ENCODE results near the gene AADACL4. TPM values are rescaled to one million over a fixed set of nuclear protein-coding genes. Genes with fewer than 3 reads are reported as not detected.
"Not testable (repeated sequence)": the region's sequence is repeated elsewhere in the genome, so short reads cannot be mapped to it uniquely, and the experiment has no call there.

Gene AADACL4
- total RNA-seq, 2 experiments from 2014 or later = not detected

GRCh38 chr1:12692967-12693782, 49.3 kb downstream of the AADACL4 start:
- POLR2A ChIA-PET = no interaction called here
- no peaks in the 10 kb centered on the region for H3K36me3 Mint-ChIP-seq (ENCODE audit: low read depth)
- H3K27ac Mint-ChIP-seq = no peak overlapping the region
- H3K27me3 Mint-ChIP-seq = peaks cover 10% of the 10 kb centered on the region
- no peaks in the 10 kb centered on the region for H3K4me1 Mint-ChIP-seq
- no peak for ATAC-seq
- no peak overlapping the region for H3K4me3 Mint-ChIP-seq
- H3K9me3 Mint-ChIP-seq (ENCODE audit: low read depth) = no peaks in the 10 kb centered on the region
- DNase-seq = no peak
- CTCF ChIA-PET = no interaction called here
- intact Hi-C loops (cut with DNase I, micrococcal nuclease) = no loop called here

DNA sequence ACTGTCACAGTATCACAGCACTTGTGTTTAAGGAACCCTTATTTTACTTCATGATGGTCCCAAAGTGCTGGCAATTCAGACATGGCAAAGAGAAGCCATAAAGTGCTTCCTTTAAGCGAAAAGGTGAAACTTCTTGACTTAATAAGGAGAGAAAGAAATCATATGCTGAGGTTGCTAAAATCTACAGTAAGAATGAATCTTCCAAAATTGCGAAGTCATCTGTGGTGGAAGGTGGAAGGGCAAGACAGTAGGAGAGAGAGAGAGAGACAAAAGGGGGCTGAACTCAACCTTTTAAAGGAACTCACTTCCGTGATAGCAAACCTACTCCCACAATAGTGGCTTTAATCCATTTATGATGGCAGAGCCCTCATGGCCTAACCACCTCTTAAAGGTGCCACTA, 52.8 kb downstream of the AADACL4 start:
- intact Hi-C loops (cut with DNase I, micrococcal nuclease) = no loop called here
- DNase-seq (no peak), ATAC-seq (no peak)
- Mint-ChIP-seq H3K36me3 (ENCODE audit: low read depth) (no peaks in the 10 kb centered on the region), H3K27me3 (peaks cover 20% of the 10 kb centered on the region), H3K4me1 (no peaks in the 10 kb centered on the region), H3K9me3 (ENCODE audit: low read depth) (no peaks in the 10 kb centered on the region), H3K4me3 (no peak overlapping the region), H3K27ac (no peak overlapping the region)
- ChIA-PET POLR2A (no interaction called here), CTCF (no interaction called here)

GRCh38 chr1:12697397-12697796, 53.5 kb downstream of the AADACL4 start:
- CTCF ChIA-PET = no interaction called here

GRCh38 chr1:12703821-12704451, 60.1 kb downstream of the AADACL4 start:
- no peak for DNase-seq
- ChIA-PET CTCF (no interaction called here), POLR2A (no interaction called here)
- Mint-ChIP-seq H3K9me3 (ENCODE audit: low read depth) (peaks cover 18% of the 10 kb centered on the region), H3K36me3 (ENCODE audit: low read depth) (no peaks in the 10 kb centered on the region), H3K4me1 (no peaks in the 10 kb centered on the region), H3K4me3 (no peak overlapping the region), H3K27ac (no peak overlapping the region), H3K27me3 (peaks cover 21% of the 10 kb centered on the region)
- intact Hi-C loops (cut with DNase I, micrococcal nuclease) = no loop called here
- ATAC-seq = no peak

More at GRCh38 chr1:12697397-12697796, 53.5 kb downstream of the AADACL4 start:
- no peaks in the 10 kb centered on the region for H3K9me3 Mint-ChIP-seq (ENCODE audit: low read depth)
- ATAC-seq = no peak
- no peak for DNase-seq
- H3K4me1 Mint-ChIP-seq = no peaks in the 10 kb centered on the region
- intact Hi-C loops (cut with DNase I, micrococcal nuclease) = no loop called here
- H3K36me3 Mint-ChIP-seq (ENCODE audit: low read depth) = no peaks in the 10 kb centered on the region
- H3K27ac Mint-ChIP-seq = no peak overlapping the region
- H3K27me3 Mint-ChIP-seq = peaks cover 20% of the 10 kb centered on the region
- no peak overlapping the region for H3K4me3 Mint-ChIP-seq
- POLR2A ChIA-PET = no interaction called here

GRCh38 chr1:12706061-12706460, 62.2 kb downstream of the AADACL4 start:
- intact Hi-C loops (cut with DNase I, micrococcal nuclease) = no loop called here
- no peak for DNase-seq
- H3K27ac Mint-ChIP-seq = no peak overlapping the region
- ChIA-PET CTCF (interaction anchor here (0.6 kb wide), 2 partner anchors 434 to 908 kb away, joined by 3 read pairs; no protein-coding TSS in a partner anchor), POLR2A (no interaction called here)
- H3K27me3 Mint-ChIP-seq = peaks cover 10% of the 10 kb centered on the region
- no peaks in the 10 kb centered on the region for H3K4me1 Mint-ChIP-seq
- no peak for ATAC-seq
- H3K4me3 Mint-ChIP-seq = no peak overlapping the region
- H3K36me3 Mint-ChIP-seq (ENCODE audit: low read depth) = no peaks in the 10 kb centered on the region
- peaks cover 18% of the 10 kb centered on the region for H3K9me3 Mint-ChIP-seq (ENCODE audit: low read depth)

DNA sequence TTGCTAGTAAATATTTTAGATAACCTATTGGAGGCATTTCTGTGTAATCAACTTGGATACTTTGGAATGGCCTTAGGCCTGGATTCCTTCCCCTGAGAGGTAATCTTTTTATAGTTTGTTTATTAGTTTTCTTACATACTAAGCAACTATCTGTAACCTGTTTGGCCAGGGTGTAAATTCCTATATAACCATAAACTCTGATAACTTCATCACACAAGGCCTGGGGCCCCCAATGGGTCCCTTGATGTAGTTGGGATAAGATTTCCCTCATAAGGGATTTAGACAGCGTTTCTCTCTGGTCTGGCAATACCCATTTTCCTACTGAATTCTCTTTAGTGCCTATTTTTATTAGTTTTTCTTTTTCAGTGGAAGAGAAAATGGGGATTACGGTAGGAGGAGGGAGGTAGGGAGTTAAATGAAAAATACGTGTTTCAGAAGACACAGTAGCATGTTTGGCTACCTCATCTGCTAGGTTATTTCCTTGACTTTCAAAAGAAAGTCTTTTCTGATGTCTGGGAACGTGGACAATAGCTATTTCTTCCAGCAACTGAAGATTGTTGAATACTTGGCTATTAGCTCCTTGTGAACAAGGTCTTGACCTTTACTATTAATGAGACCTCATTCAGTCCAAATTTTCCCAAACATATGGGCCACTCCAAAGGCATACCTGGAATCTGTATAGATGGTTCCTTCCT, 64.7 kb downstream of the AADACL4 start:
- ATAC-seq = no peak
- no peaks in the 10 kb centered on the region for H3K4me1 Mint-ChIP-seq
- H3K4me3 Mint-ChIP-seq = no peak overlapping the region
- intact Hi-C loops (cut with DNase I, micrococcal nuclease) = no loop called here
- CTCF ChIA-PET = interaction anchor here (0.8 kb wide), 1 partner anchor 82 kb away, joined by 3 read pairs; no protein-coding TSS in a partner anchor
- H3K27me3 Mint-ChIP-seq = peaks cover 13% of the 10 kb centered on the region
- peaks cover 14% of the 10 kb centered on the region for H3K9me3 Mint-ChIP-seq (ENCODE audit: low read depth)
- H3K36me3 Mint-ChIP-seq (ENCODE audit: low read depth) = no peaks in the 10 kb centered on the region
- no peak for DNase-seq
- no peak overlapping the region for H3K27ac Mint-ChIP-seq
- POLR2A ChIA-PET = no interaction called here

- H3K4me3 Mint-ChIP-seq = no peak overlapping the region
- intact Hi-C loops (cut with DNase I, micrococcal nuclease) = no loop called here
- CTCF ChIA-PET = interaction anchor here (0.8 kb wide), 1 partner anchor 82 kb away, joined by 3 read pairs; no protein-coding TSS in a partner anchor
- H3K36me3 Mint-ChIP-seq (ENCODE audit: low read depth) = no peaks in the 10 kb centered on the region
- H3K27me3 Mint-ChIP-seq = peaks cover 15% of the 10 kb centered on the region
- H3K4me1 Mint-ChIP-seq = no peaks in the 10 kb centered on the region
- ATAC-seq (no peak), DNase-seq (no peak)
- H3K27ac Mint-ChIP-seq = no peak overlapping the region
- peaks cover 9% of the 10 kb centered on the region for H3K9me3 Mint-ChIP-seq (ENCODE audit: low read depth)
- POLR2A ChIA-PET = no interaction called here
Measured at GRCh38 chr1:12709091-12709491, 65.2 kb downstream of the AADACL4 start.

- Mint-ChIP-seq H3K36me3 (ENCODE audit: low read depth) (no peaks in the 10 kb centered on the region), H3K4me3 (no peak overlapping the region), H3K27ac (no peak overlapping the region), H3K4me1 (no peaks in the 10 kb centered on the region), H3K27me3 (peaks cover 14% of the 10 kb centered on the region), H3K9me3 (ENCODE audit: low read depth) (peaks cover 4% of the 10 kb centered on the region)
- ATAC-seq (no peak), DNase-seq (no peak)
- CTCF ChIA-PET = no interaction called here
- intact Hi-C loops (cut with DNase I, micrococcal nuclease) = no loop called here
- POLR2A ChIA-PET = no interaction called here
Measured at GRCh38 chr1:12709696-12710095, 65.8 kb downstream of the AADACL4 start.

GRCh38 chr1:12711536-12711935, 67.7 kb downstream of the AADACL4 start:
- Mint-ChIP-seq H3K36me3 (ENCODE audit: low read depth) (no peaks in the 10 kb centered on the region), H3K4me1 (no peaks in the 10 kb centered on the region), H3K4me3 (no peak overlapping the region), H3K27me3 (peaks cover 15% of the 10 kb centered on the region), H3K27ac (no peak overlapping the region), H3K9me3 (ENCODE audit: low read depth) (no peaks in the 10 kb centered on the region)
- ChIA-PET POLR2A (no interaction called here), CTCF (no interaction called here)
- no peak for DNase-seq
- intact Hi-C loops (cut with DNase I, micrococcal nuclease) = no loop called here
- ATAC-seq = no peak

GRCh38 chr1:12712076-12712475, 68.2 kb downstream of the AADACL4 start:
- ChIA-PET POLR2A (no interaction called here), CTCF (no interaction called here)
- DNase-seq (no peak), ATAC-seq (no peak)
- H3K9me3 Mint-ChIP-seq (ENCODE audit: low read depth) = no peaks in the 10 kb centered on the region
- no peaks in the 10 kb centered on the region for H3K4me1 Mint-ChIP-seq
- intact Hi-C loops (cut with DNase I, micrococcal nuclease) = no loop called here
- no peak overlapping the region for H3K4me3 Mint-ChIP-seq
- H3K27me3 Mint-ChIP-seq = peaks cover 16% of the 10 kb centered on the region
- no peak overlapping the region for H3K27ac Mint-ChIP-seq
- no peaks in the 10 kb centered on the region for H3K36me3 Mint-ChIP-seq (ENCODE audit: low read depth)

GRCh38 chr1:12712929-12713328, 69.0 kb downstream of the AADACL4 start:
- no peak for ATAC-seq
- no peaks in the 10 kb centered on the region for H3K9me3 Mint-ChIP-seq (ENCODE audit: low read depth)
- H3K4me1 Mint-ChIP-seq = no peaks in the 10 kb centered on the region
- ChIA-PET CTCF (no interaction called here), POLR2A (no interaction called here)
- H3K36me3 Mint-ChIP-seq (ENCODE audit: low read depth) = no peaks in the 10 kb centered on the region
- intact Hi-C loops (cut with DNase I, micrococcal nuclease) = no loop called here
- peaks cover 16% of the 10 kb centered on the region for H3K27me3 Mint-ChIP-seq
- H3K27ac Mint-ChIP-seq = no peak overlapping the region
- no peak overlapping the region for H3K4me3 Mint-ChIP-seq
- no peak for DNase-seq

GRCh38 chr1:12713651-12714050, 69.8 kb downstream of the AADACL4 start:
- POLR2A ChIA-PET; intact Hi-C loops (cut with DNase I, micrococcal nuclease); H3K9me3 Mint-ChIP-seq (ENCODE audit: low read depth); H3K27ac Mint-ChIP-seq; ATAC-seq; H3K4me1 Mint-ChIP-seq; CTCF ChIA-PET; H3K4me3 Mint-ChIP-seq; DNase-seq; H3K36me3 Mint-ChIP-seq (ENCODE audit: low read depth): not testable (repeated sequence)
- H3K27me3 Mint-ChIP-seq = peaks cover 16% of the 10 kb centered on the region
